ENCODE measurements around the gene BRD7. TPM values are rescaled to one million over a fixed set of nuclear protein-coding genes. Genes with fewer than 3 reads are reported as not detected.

BRD7 gene
- total and polyA plus RNA-seq, 2 donors (not counting 1 experiment from before 2014, with no cell fraction given), result 29.8 to 64.5 TPM

- Histone ChIP-seq H3K79me2 (ENCODE audit: control insufficient read depth, insufficient read depth, low read length) (peaks cover 5% of the 10 kb centered on the region), H3K4me2 (replicated peaks; ENCODE audit: low read depth, low read length, poor library complexity, severe bottlenecking) (no peak overlapping the region), H2AFZ (ENCODE audit: insufficient read depth, low read depth, low read length, poor library complexity, severe bottlenecking) (no peak overlapping the region), H3K36me3 (replicated peaks in 1 of 2; ENCODE audit: control extremely low read depth in 1 of 2, control insufficient read depth in 1 of 2, extremely low read depth in 1 of 2, insufficient read depth in 2 of 2, low read length in 1 of 2) (peaks cover 5 to 86% of the 10 kb centered on the region in 2 experiments), H3K9ac (ENCODE audit: low read length) (no peak overlapping the region), H3K4me3 (ENCODE audit: control extremely low read depth in 1 of 5, extremely low read depth in 1 of 5, insufficient read depth in 1 of 5, low read depth in 2 of 5, low read length in 4 of 5) (no peak overlapping the region), H3K27ac (ENCODE audit: low read length in 2 of 2) (no peak overlapping the region), H3K9me3 (ENCODE audit: control extremely low read depth in 1 of 3, control insufficient read depth in 2 of 3, insufficient read depth in 1 of 3, low read length in 2 of 3) (no peaks in the 10 kb centered on the region), H3K4me1 (ENCODE audit: control insufficient read depth in 2 of 2, insufficient read depth in 2 of 2, low read length in 2 of 2) (no peaks in the 10 kb centered on the region), H4K20me1 (ENCODE audit: control insufficient read depth, insufficient read depth, low read length, poor library complexity, severe bottlenecking) (peaks cover 42% of the 10 kb centered on the region), H3K27me3 (replicated peaks in 1 of 4; ENCODE audit: control extremely low read depth in 1 of 4, control insufficient read depth in 3 of 4, insufficient read depth in 4 of 4, low read length in 3 of 4) (no peaks in the 10 kb centered on the region)
- DNase-seq (no peak), ATAC-seq (ENCODE audit: low read depth) (no peak)
- H3K27me3 Mint-ChIP-seq, result no peaks in the 10 kb centered on the region
- no peak for TF ChIP-seq EZH2 (IDR thresholded peaks at IDR 0.05; ENCODE audit: borderline replicate concordance, insufficient read depth, low read depth, low read length, poor library complexity, severe bottlenecking)
- TF ChIP-seq, protein P1, sequence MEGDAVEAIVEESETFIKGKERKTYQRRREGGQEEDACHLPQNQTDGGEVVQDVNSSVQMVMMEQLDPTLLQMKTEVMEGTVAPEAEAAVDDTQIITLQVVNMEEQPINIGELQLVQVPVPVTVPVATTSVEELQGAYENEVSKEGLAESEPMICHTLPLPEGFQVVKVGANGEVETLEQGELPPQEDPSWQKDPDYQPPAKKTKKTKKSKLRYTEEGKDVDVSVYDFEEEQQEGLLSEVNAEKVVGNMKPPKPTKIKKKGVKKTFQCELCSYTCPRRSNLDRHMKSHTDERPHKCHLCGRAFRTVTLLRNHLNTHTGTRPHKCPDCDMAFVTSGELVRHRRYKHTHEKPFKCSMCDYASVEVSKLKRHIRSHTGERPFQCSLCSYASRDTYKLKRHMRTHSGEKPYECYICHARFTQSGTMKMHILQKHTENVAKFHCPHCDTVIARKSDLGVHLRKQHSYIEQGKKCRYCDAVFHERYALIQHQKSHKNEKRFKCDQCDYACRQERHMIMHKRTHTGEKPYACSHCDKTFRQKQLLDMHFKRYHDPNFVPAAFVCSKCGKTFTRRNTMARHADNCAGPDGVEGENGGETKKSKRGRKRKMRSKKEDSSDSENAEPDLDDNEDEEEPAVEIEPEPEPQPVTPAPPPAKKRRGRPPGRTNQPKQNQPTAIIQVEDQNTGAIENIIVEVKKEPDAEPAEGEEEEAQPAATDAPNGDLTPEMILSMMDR (IDR thresholded peaks at IDR 0.05), result no peak
- H3K9me3 Mint-ChIP-seq (ENCODE audit: insufficient read depth), result no peaks in the 10 kb centered on the region
- no peak overlapping the region for H3K27ac Mint-ChIP-seq
- H3K4me3 Mint-ChIP-seq, result no peak overlapping the region
- H3K4me1 Mint-ChIP-seq, result no peaks in the 10 kb centered on the region
- intact Hi-C loops (cut with micrococcal nuclease), result no loop called here
- CTCF ChIA-PET, result interaction anchor here (0.5 kb wide), 1 partner anchor 32 kb away, joined by 6 read pairs; no protein-coding TSS in a partner anchor
- over 99% methylated on average over 21 of the region's 21 CpGs for WGBS (ENCODE audit: insufficient coverage)
- POLR2A ChIA-PET, result interaction anchor here (2.0 kb wide), 1 partner anchor 31 kb away, joined by 4 read pairs; no protein-coding TSS in a partner anchor
These were observed 63.2 kb downstream of the BRD7 start for GRCh38 chr16:50305441-50306061.
